A549 (cell line): ENCODE measurements around the gene NPC1L1. TPM values are rescaled to one million over a fixed set of nuclear protein-coding genes. Genes with fewer than 3 reads are reported as not detected.
"Not testable (repeated sequence)": the region's sequence is repeated elsewhere in the genome, so short reads cannot be mapped to it uniquely, and the experiment has no call there.

Experiments
- ATAC-seq, 2 experiments: fragments of 200-7000 bp in 1 of 2; fragments of >200 bp in 1 of 2; cut with Nextera tagmentation in 1 of 2; cut with Tn5 transposase in 1 of 2; 3 replicates each; pipeline versions ENCODE4 v1.8.0 to v1.9.1; 2018 to 2020; ENCODE audit warnings: mild to moderate bottlenecking in 1 of 2, moderate library complexity in 1 of 2
- CTCF ChIA-PET: fragments of 300-600 bp; sonication (Branson Sonifier 250); formaldehyde crosslinking; extraction: SDS; loops from one replicate; lab custom pipeline; 2021; ENCODE audit warnings: antibody characterized with exemption, inconsistent platforms; lab: Yijun Ruan, JAX
- POLR2A ChIA-PET: fragments of 350-600 bp; formaldehyde crosslinking; extraction: SDS; loops from one replicate; lab custom pipeline; 2021; ENCODE audit warnings: antibody characterized with exemption, inconsistent platforms; lab: Yijun Ruan, JAX
- DNase-seq, 2 experiments: peaks; one replicate each; pipeline versions ENCODE4 v3.0.0 to v3.0.0-alpha.2; 2011 to 2016; ENCODE audit warnings: low read depth in 1 of 2, low spot score in 1 of 2
- FAIRE-seq: peaks from 2 replicates; lab custom pipeline; 2011; peaks lifted over from hg19 to GRCh38; lab: Jason Lieb, UNC
- H3K27ac ChIP-seq, 2 experiments: fragments of >200 bp; sonication (Bioruptor Twin); formaldehyde crosslinking; 3 replicates each; pipeline ENCODE4 v1.5.1; 2016 to 2017
- H3K4me1 ChIP-seq: fragments of >200 bp; sonication (Bioruptor Twin); formaldehyde crosslinking; 3 replicates; pipeline ENCODE4 v1.6.1; 2016
- H3K4me2 ChIP-seq: fragments of >200 bp; sonication (Bioruptor Twin); formaldehyde crosslinking; 3 replicates; pipeline ENCODE4 v1.6.1; 2016
- H3K4me3 ChIP-seq: fragments of >200 bp; sonication (Bioruptor Twin); formaldehyde crosslinking; 3 replicates; pipeline ENCODE4 v1.5.1; 2016
- H3K9me3 ChIP-seq: fragments of >200 bp; sonication (Bioruptor Twin); formaldehyde crosslinking; 3 replicates; pipeline ENCODE4 v1.6.1; 2016
- BCL3 ChIP-seq: fragments of >200 bp; sonication (Bioruptor Twin); formaldehyde crosslinking; IDR thresholded peaks from 3 replicates; pipeline ENCODE4 v1.6.1; 2016
- CHD2 ChIP-seq: fragments of 150-350 bp; IDR thresholded peaks from 2 replicates; pipeline ENCODE4 v1.6.1; 2014; ENCODE audit warnings: low read length; ENCODE audit not compliant: partially characterized antibody
- EHF ChIP-seq: fragments of 250-450 bp; sonication (Bioruptor Pico); IDR thresholded peaks from 2 replicates; pipeline ENCODE4 v1.5.0; 2020; ENCODE audit warnings: mild to moderate bottlenecking
- ESRRA ChIP-seq: fragments of 150-350 bp; IDR thresholded peaks from 2 replicates; pipeline ENCODE4 v1.6.1; 2014; ENCODE audit warnings: mild to moderate bottlenecking, low read length, borderline replicate concordance
- FOSB ChIP-seq: fragments of 250-450 bp; sonication (Bioruptor Pico); IDR thresholded peaks from 2 replicates; pipeline ENCODE4 v1.5.0; 2020; ENCODE audit warnings: mild to moderate bottlenecking, moderate library complexity
- GATA3 ChIP-seq: IDR thresholded peaks from 2 replicates; pipeline ENCODE4 v1.6.1; 2012; ENCODE audit warnings: borderline replicate concordance
- JUN ChIP-seq, 2 experiments: fragments of >200 bp; sonication (Bioruptor Twin); formaldehyde crosslinking; IDR thresholded peaks; 2 replicates in 1 of 2; 3 replicates in 1 of 2; pipeline ENCODE4 v1.6.1; 2016 to 2017
- JUNB ChIP-seq: fragments of >200 bp; sonication (Bioruptor Twin); formaldehyde crosslinking; IDR thresholded peaks from 2 replicates; pipeline ENCODE4 v1.6.1; 2016
- MAZ ChIP-seq: fragments of 150-350 bp; IDR thresholded peaks from 2 replicates; pipeline ENCODE4 v1.6.1; 2014; ENCODE audit warnings: antibody characterized with exemption, low read depth, low read length, borderline replicate concordance
- PBX3 ChIP-seq: IDR thresholded peaks from 2 replicates; pipeline ENCODE4 v1.6.1; 2012
- POLR2A ChIP-seq: IDR thresholded peaks from 2 replicates; pipeline ENCODE4 v1.6.1; 2012; ENCODE audit warnings: mild to moderate bottlenecking, low read length
- RARB ChIP-seq: fragments of 250-450 bp; sonication (Bioruptor Pico); IDR thresholded peaks from 2 replicates; pipeline ENCODE4 v1.8.0; 2021; ENCODE audit warnings: mild to moderate bottlenecking, moderate library complexity
- RFX5 ChIP-seq: fragments of 450-650 bp; IDR thresholded peaks from 2 replicates; pipeline ENCODE4 v1.7.1; 2014; ENCODE audit warnings: antibody characterized with exemption, mild to moderate bottlenecking, moderate library complexity
- TFCP2L1 ChIP-seq: fragments of 250-450 bp; sonication (Bioruptor Pico); IDR thresholded peaks from 2 replicates; pipeline ENCODE4 v1.5.0; 2021; ENCODE audit warnings: mild to moderate bottlenecking
- WGBS: methylation state at CpG from one replicate; pipeline ENCODE4 v1.1.6; 2017; ENCODE audit errors: missing lambda C conversion rate; 5-methylcytosine and 5-hydroxymethylcytosine counted together
- polyA plus RNA-seq, 4 experiments: library from polyadenylated mRNA; depleted of rRNA in 3 of 4; stranded (reverse); fragments of >200 nt; fragmentation: RNase III in 1 of 4; extraction: RNeasy Plus Mini Kit Qiagen cat#74134 plus additional on column Dnase treatment in 1 of 4; gene quantifications; 2 replicates in 3 of 4; 3 replicates in 1 of 4; pipeline ENCODE4 v1.2.3, GENCODE V29; 2011 to 2017

NPC1L1 gene
- polyA plus RNA-seq, 2 of the 4 experiments (the other 2 are of a cell fraction), result 0.04 to 0.06 TPM

GRCh38 chr7:44511236-44511635 is 29.9 kb downstream of the NPC1L1 start:
- CTCF ChIA-PET, result interaction anchor here (1.5 kb wide), 1 partner anchor 31 kb away, joined by 3 read pairs; no protein-coding TSS in a partner anchor
- FAIRE-seq, result no peak

DNA sequence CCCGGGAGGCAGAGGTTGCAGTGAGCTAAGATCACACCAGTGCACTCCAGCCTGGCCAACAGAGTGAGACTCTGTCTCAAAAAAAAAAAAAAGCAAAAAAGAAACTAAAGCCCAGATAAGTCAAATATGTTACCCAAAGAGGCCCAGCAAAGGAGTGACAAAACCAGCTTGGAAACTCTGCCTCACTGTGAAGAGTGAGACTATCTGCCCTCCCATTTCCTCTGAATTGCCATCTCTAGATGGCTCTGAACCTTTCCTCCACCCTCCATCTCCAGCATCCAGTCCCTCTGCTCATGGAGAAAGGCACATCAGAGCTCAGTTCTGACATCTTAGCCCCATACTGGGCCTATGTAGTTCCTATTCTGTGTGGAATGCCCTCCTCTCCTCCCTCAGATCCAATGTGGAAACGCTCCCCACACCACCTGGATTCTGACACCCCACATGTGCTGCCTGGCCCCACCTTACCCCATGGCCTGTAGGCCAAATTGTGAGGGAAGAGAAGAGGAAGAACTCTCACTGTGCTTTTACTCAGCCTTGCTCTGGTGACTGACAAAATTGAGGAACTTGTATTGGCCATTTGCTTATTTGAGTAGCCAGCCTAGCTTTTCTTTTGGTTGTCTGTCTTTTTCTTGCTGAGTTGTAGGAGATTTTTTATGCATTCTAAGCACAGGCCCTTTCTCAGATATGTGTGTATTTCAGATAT is 32.7 kb downstream of the NPC1L1 start:
- H3K4me1 ChIP-seq, result no peaks in the 10 kb centered on the region
- H3K27ac ChIP-seq, result no peak overlapping the region
- no peak for ATAC-seq
- no peak for FAIRE-seq
- no peak overlapping the region for H3K4me2 ChIP-seq
- POLR2A ChIA-PET, result no interaction called here
- TF ChIP-seq JUN (IDR thresholded peaks at IDR 0.05) (no peak), GATA3 (no peak)
- TF ChIP-seq, all 56 proteins: peak for 0
- no peak for DNase-seq
- CTCF ChIA-PET, result interaction anchor here (0.6 to 1.7 kb wide), 2 partner anchors 10 to 26 kb away, joined by 3 to 5 read pairs; no protein-coding TSS in a partner anchor
- Histone ChIP-seq H3K9me3 (peaks cover 2% of the 10 kb centered on the region; the same call in 1 of the 3 replicates), H3K4me3 (no peak overlapping the region)
- WGBS, result 0% methylated on average over 2 of the region's 2 CpGs

More at GRCh38 chr7:44511236-44511635, 29.9 kb downstream of the NPC1L1 start:
- DNase-seq, result no peak
- POLR2A ChIA-PET, result no interaction called here
- Histone ChIP-seq H3K4me3 (no peak overlapping the region), H3K27ac (no peak overlapping the region), H3K9me3 (peaks cover 2% of the 10 kb centered on the region; the same call in 1 of the 3 replicates), H3K4me1 (no peaks in the 10 kb centered on the region), H3K4me2 (no peak overlapping the region)
- WGBS, result 88% methylated on average over 1 of the region's 1 CpG
- TF ChIP-seq CHD2, result no peak
- TF ChIP-seq POLR2A, result no peak
- no peak for TF ChIP-seq PBX3
- TF ChIP-seq EHF (CRISPR knock-in tag), result no peak
- no peak for TF ChIP-seq RARB (CRISPR knock-in tag)
- no peak for TF ChIP-seq BCL3
- no peak for TF ChIP-seq JUNB
- ATAC-seq, result no peak

DNA sequence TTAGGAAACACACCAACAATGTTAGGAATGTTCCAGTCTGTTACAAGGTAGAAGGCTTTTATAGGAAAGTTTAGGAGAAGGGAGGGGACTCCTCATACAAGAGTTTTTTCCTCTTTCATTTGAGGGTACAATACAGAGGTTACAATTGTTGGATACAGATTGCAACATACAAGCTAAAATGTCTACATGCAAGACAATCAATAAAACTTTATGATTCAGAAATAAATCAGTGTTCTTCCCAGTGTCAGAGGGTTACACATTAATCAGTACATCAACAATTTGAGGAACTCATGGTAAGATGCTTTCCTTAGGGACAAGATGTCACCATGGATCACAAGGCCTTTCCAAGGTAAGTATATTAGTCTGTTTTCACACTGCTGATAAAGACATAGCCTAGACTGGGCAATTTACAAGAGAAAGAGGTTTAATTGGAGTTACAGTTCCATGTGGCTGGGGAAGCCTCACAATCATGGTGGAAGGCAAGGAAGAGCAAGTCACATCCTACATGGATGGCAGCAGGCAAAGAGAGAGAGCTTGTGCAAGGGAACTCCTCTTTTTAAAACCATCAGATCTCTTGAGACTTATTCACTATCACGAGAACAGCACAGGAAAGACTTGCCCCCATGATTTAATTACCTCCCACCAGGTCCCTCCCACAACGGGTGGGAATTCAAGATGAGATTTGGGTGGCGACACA is 34.4 kb downstream of the NPC1L1 start:
- FAIRE-seq, POLR2A ChIA-PET: not testable (repeated sequence)

DNA sequence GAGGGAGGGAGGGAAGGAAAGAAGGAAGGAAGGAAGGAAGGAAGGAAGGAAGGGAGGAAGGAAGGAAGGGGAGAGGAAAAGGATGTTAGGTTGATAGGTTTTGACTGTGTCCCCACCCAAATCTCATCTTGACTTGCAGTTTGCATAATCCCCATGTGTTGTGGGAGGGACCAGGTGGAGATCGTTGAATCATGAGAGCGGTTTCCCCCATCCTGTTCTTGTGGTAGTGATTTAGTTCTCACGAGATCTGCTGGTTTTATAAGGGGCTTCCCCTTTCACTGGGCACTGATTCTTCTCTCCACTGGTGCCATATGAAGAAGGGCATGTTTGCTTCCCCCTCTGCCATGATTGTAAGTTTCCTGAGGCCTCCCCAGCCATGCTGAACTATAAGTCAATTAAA is 35.5 kb downstream of the NPC1L1 start:
- H3K27ac ChIP-seq, result no peak overlapping the region
- ATAC-seq, result no peak
- H3K9me3 ChIP-seq, result peaks cover 2% of the 10 kb centered on the region; the same call in 1 of the 3 replicates
- WGBS, result 59% methylated on average over 3 of the region's 3 CpGs
- TF ChIP-seq ESRRA (no peak), MAZ (no peak), FOSB (CRISPR knock-in tag) (no peak), TFCP2L1 (CRISPR knock-in tag) (no peak), RFX5 (no peak)
- POLR2A ChIA-PET, result interaction anchor here (0.6 kb wide), 1 partner anchor 725 kb away, joined by 6 read pairs; no protein-coding TSS in a partner anchor
- DNase-seq, result no peak
- no peak for FAIRE-seq
- H3K4me2 ChIP-seq, result no peak overlapping the region
- no peak overlapping the region for H3K4me3 ChIP-seq
- CTCF ChIA-PET, result no interaction called here
- no peaks in the 10 kb centered on the region for H3K4me1 ChIP-seq

More for the DNA sequence above, 34.4 kb downstream of the NPC1L1 start:
- not testable (repeated sequence) for H3K4me3 ChIP-seq, H3K4me1 ChIP-seq, DNase-seq, H3K27ac ChIP-seq, ATAC-seq, H3K4me2 ChIP-seq, H3K9me3 ChIP-seq
- 37% methylated on average over 3 of the region's 3 CpGs for WGBS
- CTCF ChIA-PET, result interaction anchor here (1.7 kb wide), 1 partner anchor 28 kb away, joined by 5 read pairs; no protein-coding TSS in a partner anchor
